Peyer's patch (tissue), 4 donors: Measurements from ENCODE around the gene TTC4.

ENCODE experiments used
- POLR2A ChIP-seq, 2 donors: fragments of 450-650 bp; IDR thresholded peaks; one replicate each; pipeline ENCODE4 v1.5.1; 2017; ENCODE audit warnings: antibody characterized with exemption in 2 of 2, mild to moderate bottlenecking in 2 of 2, moderate library complexity in 2 of 2
- TF ChIP-seq, protein P1 (sequence below), 6 experiments: fragments of 450-650 bp in 4 of 6; fragments of 200-600 bp in 2 of 6; sonication (generic) in 1 of 6; IDR thresholded peaks; one replicate each; pipeline ENCODE4 v1.5.1; 2017 to 2019; ENCODE audit warnings: antibody characterized with exemption in 6 of 6, mild to moderate bottlenecking in 3 of 6, moderate library complexity in 1 of 6

DNA sequence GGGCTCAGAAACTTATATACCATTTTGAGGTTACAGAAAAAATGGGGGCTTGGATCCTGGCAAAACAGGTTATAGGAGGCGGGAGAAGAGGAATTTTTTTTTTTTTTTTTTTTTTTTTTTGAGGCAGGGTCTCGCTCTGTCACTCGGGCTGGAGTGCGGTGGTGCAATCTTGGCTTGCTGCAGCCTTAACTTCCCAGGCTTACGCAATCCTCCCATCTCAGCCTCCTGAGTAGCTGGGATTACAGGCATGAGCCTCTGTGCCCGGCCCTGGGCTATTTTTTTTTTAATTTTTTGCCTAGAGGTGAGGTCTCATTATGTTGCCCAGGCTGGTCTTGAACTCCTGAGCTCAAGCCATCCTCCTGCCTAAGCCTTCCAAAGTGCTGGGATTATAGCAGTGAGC, 49.3 kb upstream of the TTC4 start:
- TF ChIP-seq, protein P1, sequence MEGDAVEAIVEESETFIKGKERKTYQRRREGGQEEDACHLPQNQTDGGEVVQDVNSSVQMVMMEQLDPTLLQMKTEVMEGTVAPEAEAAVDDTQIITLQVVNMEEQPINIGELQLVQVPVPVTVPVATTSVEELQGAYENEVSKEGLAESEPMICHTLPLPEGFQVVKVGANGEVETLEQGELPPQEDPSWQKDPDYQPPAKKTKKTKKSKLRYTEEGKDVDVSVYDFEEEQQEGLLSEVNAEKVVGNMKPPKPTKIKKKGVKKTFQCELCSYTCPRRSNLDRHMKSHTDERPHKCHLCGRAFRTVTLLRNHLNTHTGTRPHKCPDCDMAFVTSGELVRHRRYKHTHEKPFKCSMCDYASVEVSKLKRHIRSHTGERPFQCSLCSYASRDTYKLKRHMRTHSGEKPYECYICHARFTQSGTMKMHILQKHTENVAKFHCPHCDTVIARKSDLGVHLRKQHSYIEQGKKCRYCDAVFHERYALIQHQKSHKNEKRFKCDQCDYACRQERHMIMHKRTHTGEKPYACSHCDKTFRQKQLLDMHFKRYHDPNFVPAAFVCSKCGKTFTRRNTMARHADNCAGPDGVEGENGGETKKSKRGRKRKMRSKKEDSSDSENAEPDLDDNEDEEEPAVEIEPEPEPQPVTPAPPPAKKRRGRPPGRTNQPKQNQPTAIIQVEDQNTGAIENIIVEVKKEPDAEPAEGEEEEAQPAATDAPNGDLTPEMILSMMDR (IDR thresholded peaks at IDR 0.05) = no peak
- no peak for TF ChIP-seq POLR2A (IDR thresholded peaks at IDR 0.05)
